GM19438 (cell line): ENCODE measurements around the gene ZYG11B.
"Not testable (repeated sequence)": the region's sequence is repeated elsewhere in the genome, so short reads cannot be mapped to it uniquely, and the experiment has no call there.

Source experiments
- ATAC-seq: cut with Tn5 transposase; IDR thresholded peaks from one replicate; pipeline ENCODE4 v1.9.1; 2021; ENCODE audit warnings: low read depth; ENCODE audit not compliant: unreplicated experiment

Gene ZYG11B

DNA sequence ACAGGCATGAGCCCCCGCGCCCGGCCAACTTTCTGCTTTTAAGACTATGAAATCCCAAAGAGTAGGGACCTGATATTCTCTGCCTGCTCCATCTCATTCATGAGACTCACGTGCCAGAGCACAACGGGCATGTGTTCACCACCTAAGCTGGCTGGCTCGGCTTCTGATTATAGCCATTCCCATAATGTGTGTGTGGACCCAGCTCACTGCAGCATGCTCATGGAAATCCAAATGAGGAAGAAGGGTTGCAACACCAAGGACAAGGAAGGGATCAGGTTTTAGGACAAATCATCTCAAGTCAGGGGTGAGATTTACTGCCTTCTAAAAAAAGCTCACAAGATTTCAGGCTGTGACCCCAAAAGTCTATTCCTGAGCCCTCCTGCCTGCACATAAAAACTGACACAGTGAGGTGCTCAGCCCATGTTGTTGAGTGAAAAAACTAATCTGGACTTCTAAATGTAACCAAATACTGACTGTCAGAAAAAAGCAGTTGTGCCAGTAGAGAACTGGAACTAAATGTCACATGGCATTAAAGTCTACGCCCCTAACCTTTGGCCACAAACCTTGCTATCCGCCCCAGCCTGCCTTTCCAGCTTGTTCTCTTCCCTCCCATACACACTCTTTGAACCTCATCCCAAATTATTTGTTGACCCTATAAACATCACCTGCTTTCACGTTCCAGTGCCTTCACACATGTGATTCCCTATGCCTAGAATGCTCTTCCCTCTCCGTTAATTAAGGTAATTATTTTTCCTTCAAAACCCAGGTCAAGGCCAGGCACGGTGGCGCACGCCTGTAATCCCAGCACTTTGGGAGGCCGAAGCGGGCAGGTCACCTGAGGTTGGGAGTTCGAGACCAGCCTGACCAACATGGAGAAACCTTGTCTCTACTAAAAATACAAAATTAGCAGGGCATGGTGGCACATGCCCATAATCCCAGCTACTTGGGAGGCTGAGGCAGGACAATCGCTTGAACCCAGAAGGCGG, 19.0 kb upstream of the ZYG11B start:
- no peak for ATAC-seq

DNA sequence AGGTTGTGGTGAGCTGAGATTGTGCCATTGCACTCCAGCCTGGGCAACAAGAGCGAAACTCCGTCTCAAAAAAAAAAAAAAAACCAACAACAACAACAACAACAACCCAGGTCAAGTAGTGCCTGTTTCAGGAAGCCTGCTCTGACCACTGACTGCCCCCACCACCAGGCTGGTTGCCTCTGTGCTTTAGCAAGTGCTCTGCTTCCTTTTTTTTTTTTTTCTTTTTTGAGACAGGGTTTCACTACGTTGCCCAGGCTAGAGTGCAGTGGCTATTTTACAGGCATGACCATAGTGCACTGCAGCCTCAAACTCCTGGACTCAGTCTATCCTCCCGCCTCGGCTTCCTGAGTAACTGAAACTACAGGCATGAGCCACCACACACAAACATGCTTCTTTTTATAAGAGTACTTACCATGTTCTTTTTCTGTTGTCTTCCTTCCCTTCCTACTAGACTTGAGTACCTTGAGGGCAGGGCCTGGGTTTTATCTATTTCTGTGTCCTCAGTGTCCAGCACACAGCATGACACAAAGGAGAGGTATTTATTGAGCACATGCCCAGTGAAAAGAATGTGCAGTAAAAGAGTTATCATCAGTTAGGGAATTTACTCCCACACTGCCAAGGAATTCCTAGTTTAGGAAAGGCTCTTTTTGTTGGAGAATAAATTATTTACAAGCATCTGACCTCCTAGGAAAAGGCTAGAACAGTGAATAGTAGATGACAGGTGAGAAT, 18.2 kb upstream of the ZYG11B start:
- no peak for ATAC-seq

DNA sequence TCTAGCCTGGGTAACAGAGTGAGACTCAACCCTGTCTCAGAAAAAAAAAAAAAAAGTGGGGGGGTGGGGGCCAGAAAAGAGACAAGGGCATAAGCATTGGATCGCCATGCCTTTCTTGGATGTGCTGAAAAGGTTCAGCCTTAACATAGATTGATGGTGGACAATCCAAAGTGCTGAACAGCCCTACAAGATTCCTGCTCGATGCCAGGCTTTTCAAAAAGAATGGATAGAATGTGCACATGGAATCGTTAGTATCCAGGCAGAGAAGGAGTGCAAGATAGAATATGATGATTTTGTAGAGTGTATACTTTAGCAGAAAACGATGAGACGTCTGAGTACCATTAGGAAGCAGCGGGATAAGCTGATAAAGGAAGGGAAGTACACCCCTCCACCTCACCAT, 17.2 kb upstream of the ZYG11B start:
- ATAC-seq, result no peak

- no peak for ATAC-seq
Observed at GRCh38 chr1:52713590-52713989, 12.7 kb upstream of the ZYG11B start.

DNA sequence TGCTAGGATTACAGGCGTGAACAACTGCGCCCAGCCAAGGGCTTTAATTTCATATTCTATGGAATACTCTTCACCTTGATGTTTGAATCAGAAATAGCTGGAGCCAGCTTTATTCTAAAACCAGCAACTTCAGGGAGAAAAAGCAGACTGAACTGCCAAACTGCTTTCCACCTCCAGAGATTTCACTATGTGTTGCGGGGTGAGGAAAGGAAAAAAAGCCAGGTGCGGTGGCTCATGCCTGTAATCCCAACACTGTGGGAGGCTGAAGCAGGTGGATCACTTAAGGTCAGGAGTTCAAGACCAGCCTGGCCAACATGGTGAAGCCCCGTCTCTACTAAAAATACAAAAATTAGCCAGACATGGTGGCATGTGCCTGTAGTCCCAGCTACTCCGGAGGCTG, 11.0 kb upstream of the ZYG11B start:
- not testable (repeated sequence) for ATAC-seq

- ATAC-seq, result no peak
Observed at GRCh38 chr1:52723260-52723659, 3.0 kb upstream of the ZYG11B start.

GRCh38 chr1:52725903-52726264, 369 bp upstream of the ZYG11B start:
- ATAC-seq, result no peak

DNA sequence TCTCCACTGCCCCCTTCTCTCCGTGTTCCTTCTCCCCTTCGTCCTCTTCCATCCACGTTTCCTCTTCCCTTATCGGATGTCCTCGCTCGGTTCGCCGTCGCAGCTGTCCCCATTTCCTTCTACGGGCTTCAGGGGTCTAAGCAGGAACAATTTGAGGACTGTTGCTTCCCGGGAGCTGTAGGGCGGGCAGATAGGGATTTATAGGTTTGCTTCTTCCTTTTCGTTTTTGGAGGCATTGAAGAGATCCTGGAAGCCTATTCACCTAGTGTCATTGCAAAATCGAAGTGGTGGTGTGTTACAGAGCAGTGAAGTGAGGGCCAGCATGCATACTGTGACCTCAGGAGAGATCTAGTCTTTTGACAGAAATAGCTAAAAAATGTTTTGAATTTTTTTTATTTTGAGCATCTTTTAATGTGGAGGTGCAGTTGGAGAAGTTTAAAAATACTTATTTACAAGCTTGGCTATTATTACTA, 897 bp downstream of the ZYG11B start:
- no peak for ATAC-seq

DNA sequence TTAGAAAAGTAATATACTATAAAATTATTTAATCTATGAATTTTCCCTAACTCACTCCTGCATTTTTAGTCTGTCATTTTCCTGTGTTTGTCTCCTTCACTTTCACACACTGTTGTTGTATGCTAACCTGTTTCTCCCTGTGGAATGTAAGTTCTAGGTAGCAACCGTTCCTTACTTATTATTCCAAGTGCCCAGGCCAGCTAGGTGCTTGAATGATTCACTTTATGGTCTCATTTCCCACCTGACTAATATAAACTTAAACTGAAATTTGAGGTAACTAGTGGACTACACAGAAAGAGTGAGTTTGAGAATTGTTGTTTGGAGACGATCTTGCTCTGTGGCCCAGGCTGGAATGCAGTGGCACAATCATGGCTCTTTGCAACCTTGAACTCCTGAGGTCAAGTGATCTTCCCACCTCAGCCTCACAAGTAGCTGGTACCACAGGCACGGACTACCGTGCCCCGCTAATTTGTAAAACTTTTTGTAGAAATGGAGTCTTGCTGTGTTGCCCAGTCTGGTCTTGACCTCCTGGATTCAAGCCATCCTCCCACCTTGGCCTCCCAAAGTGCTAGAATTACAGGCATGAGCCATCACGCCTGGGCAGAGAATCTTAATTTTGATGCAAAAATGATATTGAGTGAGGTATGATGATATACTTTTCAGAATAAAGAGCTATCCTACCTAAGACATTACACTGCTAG, 1.9 kb downstream of the ZYG11B start:
- no peak for ATAC-seq

DNA sequence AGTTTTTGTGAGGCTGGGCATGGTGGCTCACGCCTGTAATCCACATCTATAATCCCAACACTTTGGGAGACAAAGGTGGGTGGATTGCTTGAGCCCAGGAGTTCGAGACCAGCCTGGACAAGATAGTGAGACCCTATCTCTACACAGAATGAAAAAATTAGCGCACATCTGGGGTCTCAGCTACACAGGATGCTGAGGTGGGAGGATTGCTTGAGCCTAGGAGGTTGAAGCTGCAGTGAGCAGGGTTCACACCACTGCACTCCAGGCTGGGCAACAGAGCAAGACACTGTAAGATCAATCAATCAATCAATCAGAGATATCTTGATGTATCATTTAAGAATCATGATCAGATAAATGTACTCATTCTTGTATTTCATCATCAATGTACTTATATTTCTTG, 7.1 kb downstream of the ZYG11B start:
- ATAC-seq, result no peak

DNA sequence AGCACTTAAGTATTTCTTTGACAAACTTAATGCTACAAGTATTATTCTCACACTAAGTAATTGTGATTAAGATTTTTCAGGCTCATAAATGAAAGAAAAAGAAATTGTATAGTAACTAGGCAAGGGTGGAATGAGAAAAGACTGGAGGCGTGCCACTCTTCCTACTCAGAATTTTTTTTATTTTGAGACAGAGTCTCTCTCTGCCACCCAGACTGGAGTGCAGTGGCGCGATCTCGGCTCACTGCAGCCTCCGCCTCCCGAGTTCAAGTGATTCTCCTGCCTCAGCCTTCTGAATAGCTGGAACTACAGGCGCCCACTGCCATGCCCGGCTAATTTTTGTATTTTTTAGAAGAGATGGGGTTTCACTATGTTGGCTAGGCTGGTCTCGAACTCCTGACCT, 9.1 kb downstream of the ZYG11B start:
- not testable (repeated sequence) for ATAC-seq

DNA sequence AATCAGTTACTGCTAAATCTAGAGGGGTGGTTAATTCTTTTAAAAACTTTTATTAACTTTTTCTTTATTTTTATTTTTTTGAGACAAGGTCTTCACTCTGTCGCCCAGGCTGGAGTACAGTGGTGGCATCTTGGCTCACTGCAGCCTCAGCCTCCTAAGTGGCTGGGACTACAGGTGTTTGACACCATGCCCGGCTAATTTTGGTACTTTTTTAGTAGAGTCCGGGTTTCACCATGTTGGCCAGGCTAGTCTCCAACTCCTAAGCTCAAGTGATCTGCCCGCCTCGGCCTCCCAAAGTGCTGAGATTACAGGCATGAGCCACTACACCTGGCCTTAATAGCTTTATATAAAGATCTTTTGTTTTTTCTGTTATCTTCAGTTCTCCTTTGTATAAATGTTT, 11.9 kb downstream of the ZYG11B start:
- ATAC-seq, result no peak

DNA sequence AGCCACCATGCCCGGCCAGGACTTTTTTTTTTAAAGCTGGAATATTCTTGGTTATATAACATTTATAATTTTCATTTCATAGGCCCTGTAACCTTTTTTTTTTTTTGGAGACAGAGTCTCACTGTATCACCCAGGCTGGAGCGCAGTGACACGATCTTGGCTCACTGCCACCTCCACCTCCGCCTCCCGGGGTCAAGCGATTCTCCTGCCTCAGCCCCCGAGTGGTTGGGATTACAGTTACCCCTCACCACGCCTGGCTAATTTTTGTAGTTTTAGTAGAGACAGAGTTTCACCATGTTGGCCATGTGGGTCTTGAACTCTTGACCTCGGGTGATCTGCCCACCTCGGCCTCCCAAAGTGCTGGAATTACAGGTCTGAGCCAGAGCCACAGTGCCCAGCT, 12.6 kb downstream of the ZYG11B start:
- no peak for ATAC-seq

DNA sequence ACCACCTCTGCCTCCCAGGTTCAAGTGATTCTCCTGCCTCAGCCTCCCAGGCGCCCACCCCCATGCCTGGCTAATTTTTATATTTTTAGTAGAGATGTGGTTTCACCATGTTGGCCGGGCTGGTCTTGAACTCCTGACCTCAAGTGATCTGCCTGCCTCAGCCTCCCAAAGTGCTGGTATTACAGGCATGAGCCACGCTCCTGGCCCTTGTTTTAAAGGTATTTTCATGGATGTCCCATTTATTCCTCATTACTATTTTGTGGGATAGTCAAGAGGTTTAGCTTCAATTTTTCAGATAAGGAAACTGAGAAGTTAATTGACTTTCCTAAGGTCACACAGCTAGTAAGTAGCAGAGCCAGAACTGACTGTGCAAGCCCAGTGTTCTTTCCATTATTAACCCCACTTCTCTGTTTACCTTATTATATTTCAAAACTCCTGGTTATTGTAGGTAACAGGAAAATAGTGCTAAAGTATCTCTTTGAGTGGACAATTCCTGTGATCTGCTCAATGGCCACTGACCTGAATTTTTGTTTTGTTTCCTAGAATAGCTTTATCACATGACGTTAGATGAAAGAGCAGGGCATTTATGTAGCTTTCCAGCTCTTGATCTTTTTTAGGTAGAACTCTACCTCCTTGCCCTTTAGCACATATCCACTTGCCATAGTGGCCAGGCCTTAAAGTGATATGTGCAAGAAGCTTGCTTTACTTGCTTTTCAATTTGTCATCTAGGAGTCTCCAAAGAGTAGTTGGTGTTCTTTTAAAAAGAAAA, 13.6 kb downstream of the ZYG11B start:
- no peak for ATAC-seq

DNA sequence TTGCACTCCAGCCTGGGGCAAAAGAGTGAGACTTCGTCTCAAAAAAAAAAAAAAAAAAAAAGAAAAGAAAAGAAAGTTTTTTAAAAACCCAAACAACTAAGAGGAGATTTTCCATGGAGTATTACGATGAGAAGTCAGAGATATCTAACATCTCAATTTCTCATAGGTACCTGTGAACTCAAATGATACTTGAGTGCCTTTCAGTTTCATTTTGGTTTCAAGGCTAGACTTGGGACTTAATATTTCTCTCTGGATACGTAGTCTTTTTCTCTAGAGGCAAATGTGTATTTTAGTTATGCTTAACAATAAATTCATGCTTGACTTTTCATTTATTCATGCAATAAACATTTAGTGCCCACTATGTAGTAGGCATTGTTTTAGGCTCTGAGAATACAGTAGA, 15.0 kb downstream of the ZYG11B start:
- no peak for ATAC-seq

- no peak for ATAC-seq
Observed at GRCh38 chr1:52746189-52746588, 19.9 kb downstream of the ZYG11B start.

DNA sequence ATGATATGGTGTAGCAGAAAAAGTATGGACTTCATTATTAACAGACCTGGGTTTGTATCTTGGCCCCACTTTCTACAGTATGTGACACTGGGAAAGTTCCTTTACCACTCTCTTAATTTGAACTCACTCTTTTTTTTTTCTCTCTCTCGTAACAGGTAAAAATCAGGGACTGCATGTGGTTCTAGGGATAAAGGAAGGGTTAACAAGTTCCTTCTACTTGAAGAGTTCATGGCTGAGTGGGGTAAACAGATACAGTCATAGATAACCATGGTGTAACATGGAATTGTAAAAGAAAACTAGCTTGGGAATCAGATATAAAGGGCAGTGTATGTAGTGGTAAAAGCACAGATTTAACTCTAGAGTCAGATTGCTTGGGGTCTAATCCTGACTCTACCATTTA, 21.2 kb downstream of the ZYG11B start:
- ATAC-seq, result no peak

GRCh38 chr1:52748119-52748518, 21.9 kb downstream of the ZYG11B start:
- no peak for ATAC-seq

GRCh38 chr1:52749496-52749895, 23.2 kb downstream of the ZYG11B start:
- not testable (repeated sequence) for ATAC-seq

DNA sequence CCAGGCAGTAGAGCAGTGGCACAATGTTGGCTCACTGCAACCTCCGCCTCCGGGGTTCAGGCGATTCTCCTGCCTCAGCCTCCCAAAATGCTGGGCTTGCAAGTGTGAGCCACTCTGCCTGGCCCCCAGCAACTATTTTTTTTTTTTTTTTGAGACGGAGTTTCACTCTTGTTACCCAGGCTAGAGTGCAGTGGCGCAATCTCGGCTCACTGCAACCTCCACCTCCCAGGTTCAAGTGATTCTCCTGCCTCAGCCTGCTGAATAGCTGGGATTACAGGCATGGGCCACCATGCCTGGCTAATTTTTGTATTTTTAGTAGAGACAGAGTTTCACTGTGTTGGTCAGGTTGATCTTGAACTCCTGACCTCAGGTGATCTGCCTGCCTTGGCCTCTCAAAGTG, 23.9 kb downstream of the ZYG11B start:
- ATAC-seq, result not testable (repeated sequence)
